HFF-Myc (cell line): ENCODE measurements around the gene SHE.

Experiments used
- DNase-seq: peaks from one replicate; pipeline ENCODE4 v3.0.0-alpha.2; 2011; ENCODE audit warnings: low read depth; ENCODE audit errors: extremely low read depth
- H3K4me3 ChIP-seq: replicated peaks from 2 replicates; pipeline ENCODE4 v1.5.1; 2011; ENCODE audit warnings: low read depth, mild to moderate bottlenecking, control low read depth, low read length
- CTCF ChIP-seq: IDR thresholded peaks from 2 replicates; pipeline ENCODE4 v1.5.1; 2012; ENCODE audit warnings: mild to moderate bottlenecking, low read depth, low read length, control low read depth; ENCODE audit errors: missing control alignments

The SHE gene

GRCh38 chr1:154479764-154480421 is 22.3 kb downstream of the SHE start:
- H3K4me3 ChIP-seq, result no peak overlapping the region
- DNase-seq, result peak; percentile 80
- TF ChIP-seq CTCF, result peak; percentile 88

GRCh38 chr1:154478639-154479038 is 23.6 kb downstream of the SHE start:
- no peak for TF ChIP-seq CTCF
- no peak overlapping the region for H3K4me3 ChIP-seq
- no peak for DNase-seq

GRCh38 chr1:154478013-154478412 is 24.2 kb downstream of the SHE start:
- no peak for TF ChIP-seq CTCF
- no peak for DNase-seq
- H3K4me3 ChIP-seq, result no peak overlapping the region

- no peak for DNase-seq
- TF ChIP-seq CTCF, result no peak
- H3K4me3 ChIP-seq, result no peak overlapping the region
Measured at GRCh38 chr1:154476791-154477190, 25.4 kb downstream of the SHE start.

- H3K4me3 ChIP-seq, result no peak overlapping the region
- peak; percentile 25 for DNase-seq
- TF ChIP-seq CTCF, result no peak
Measured at GRCh38 chr1:154474802-154475201, 27.4 kb downstream of the SHE start.

GRCh38 chr1:154471304-154471703 is 30.9 kb downstream of the SHE start:
- no peak overlapping the region for H3K4me3 ChIP-seq
- TF ChIP-seq CTCF, result no peak
- DNase-seq, result no peak

GRCh38 chr1:154469844-154470560 is 32.2 kb downstream of the SHE start:
- no peak for DNase-seq
- H3K4me3 ChIP-seq, result no peak overlapping the region
- TF ChIP-seq CTCF, result no peak
